AG04449 (cell line): ENCODE measurements around the gene SEPTIN5.

ENCODE experiments used
- CTCF ChIA-PET: fragments of 350-600 bp; formaldehyde crosslinking; extraction: SDS; loops from one replicate; lab custom pipeline; 2021; ENCODE audit warnings: antibody characterized with exemption; lab: Yijun Ruan, JAX
- POLR2A ChIA-PET: fragments of 400-600, 350-600 bp; formaldehyde crosslinking; extraction: SDS; loops from one replicate; lab custom pipeline; 2020; ENCODE audit warnings: antibody characterized with exemption, inconsistent platforms; lab: Yijun Ruan, JAX
- DNase-seq: peaks from one replicate; pipeline ENCODE4 v3.0.0-alpha.2; 2010; ENCODE audit warnings: low read depth, low spot score
- H3K4me3 ChIP-seq: 2 replicates; pipeline ENCODE4 v1.5.1; 2011; ENCODE audit warnings: low read depth, mild to moderate bottlenecking, control low read depth, low read length
- CTCF ChIP-seq: IDR thresholded peaks from one replicate; pipeline ENCODE4 v1.5.1; 2011; ENCODE audit warnings: mild to moderate bottlenecking, moderate library complexity, low read length, control low read depth, inconsistent platforms; ENCODE audit not compliant: insufficient read depth; ENCODE audit errors: missing control alignments

Gene SEPTIN5

GRCh38 chr22:19772422-19772672 is 58.0 kb downstream of the SEPTIN5 start:
- no peak overlapping the region for H3K4me3 ChIP-seq
- no peak for TF ChIP-seq CTCF
- ChIA-PET CTCF (interaction anchor here (1.2 to 2.1 kb wide), 4 partner anchors 10 to 132 kb away, joined by 3 to 10 read pairs (median 6); no protein-coding TSS in a partner anchor), POLR2A (no interaction called here)
- no peak for DNase-seq
